SK-N-MC (cell line): ENCODE data around the gene HENMT1.

Experiments used
- EZH2 ChIP-seq: fragments of 200-600 bp; sonication (generic); IDR thresholded peaks from one replicate; pipeline ENCODE4 v1.6.1; 2017; ENCODE audit warnings: antibody characterized with exemption
- FOXP2 ChIP-seq: optimal IDR thresholded peaks from 2 replicates; pipeline ENCODE3; 2011; ENCODE audit warnings: mild to moderate bottlenecking, moderate library complexity; ENCODE audit not compliant: insufficient read depth; ENCODE audit errors: extremely low read length, control extremely low read depth
- POLR2AphosphoS5 ChIP-seq: IDR thresholded peaks from 2 replicates; pipeline ENCODE4 v1.6.1; 2012; ENCODE audit warnings: mild to moderate bottlenecking, low read depth, low read length, borderline replicate concordance

DNA sequence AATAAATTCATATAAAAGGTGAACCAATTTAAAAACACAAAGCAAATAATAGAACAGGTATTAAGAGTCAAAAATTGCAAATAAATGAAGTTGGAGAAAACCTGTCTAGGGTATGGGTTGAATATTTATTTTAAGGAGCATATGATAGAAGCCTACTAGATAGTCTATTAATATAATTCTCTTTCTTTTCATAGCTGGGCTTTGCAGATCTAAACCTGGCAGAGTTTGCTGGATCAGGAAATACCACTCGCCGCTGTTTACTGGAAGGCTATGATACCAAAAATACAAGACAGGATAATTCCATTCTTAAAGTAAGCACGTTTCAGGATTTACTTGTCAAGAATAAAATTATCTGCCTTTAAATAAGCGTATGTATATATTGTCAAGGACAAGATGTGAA, 48.9 kb downstream of the HENMT1 start:
- TF ChIP-seq POLR2AphosphoS5 (no peak), EZH2 (no peak), FOXP2 (no peak)
